B cell (primary cell): ENCODE results near the gene METTL24. TPM values are rescaled to one million over a fixed set of nuclear protein-coding genes. Genes with fewer than 3 reads are reported as not detected.
"Not testable (repeated sequence)": the region's sequence is repeated elsewhere in the genome, so short reads cannot be mapped to it uniquely, and the experiment has no call there.

Experiments used
- ATAC-seq: fragments of 200-7000 bp; cut with Tn5 transposase; one replicate; pipeline ENCODE4 v1.10.0; 2021; ENCODE audit warnings: low read depth, mild to moderate bottlenecking, moderate number of reproducible peaks, moderate library complexity
- CTCF ChIA-PET: fragments of 350-600 bp; sonication (Branson Sonifier 250); formaldehyde crosslinking; loops from one replicate; lab custom pipeline; 2021; ENCODE audit warnings: antibody characterized with exemption, inconsistent platforms; lab: Charles Lee
- POLR2A ChIA-PET: fragments of 350-600 bp; sonication (Branson Sonifier 250); formaldehyde crosslinking; loops from one replicate; lab custom pipeline; 2021; ENCODE audit warnings: antibody characterized with exemption; lab: Charles Lee
- DNase-seq: peaks from one replicate; pipeline ENCODE4 v3.0.0; 2013
- H2AFZ ChIP-seq: 2 replicates; pipeline ENCODE4 v1.6.1; 2012; ENCODE audit warnings: mild to moderate bottlenecking, low read depth, low read length; ENCODE audit not compliant: insufficient read depth, poor library complexity, severe bottlenecking
- H3K27ac ChIP-seq, 2 donors: 1 replicate in 1 of 2; 2 replicates in 1 of 2; pipeline ENCODE4 v1.5.1; 2012 to 2013; ENCODE audit warnings: low read length in 2 of 2, mild to moderate bottlenecking in 2 of 2, moderate library complexity in 1 of 2
- H3K27me3 ChIP-seq, 4 experiments: fragments of 200-600 bp in 1 of 4; sonication (generic) in 1 of 4; replicated peaks in 1 of 4; 1 replicate in 2 of 4; 2 replicates in 2 of 4; pipeline versions ENCODE4 v1.6.1 to v1.7.0; 2013 to 2016; ENCODE audit warnings: low read length in 3 of 4, mild to moderate bottlenecking in 2 of 4, mixed read lengths in 1 of 4, moderate library complexity in 1 of 4; ENCODE audit not compliant: insufficient read depth in 4 of 4, control insufficient read depth in 3 of 4; ENCODE audit errors: control extremely low read depth in 1 of 4
- H3K36me3 ChIP-seq, 2 experiments: replicated peaks in 1 of 2; 1 replicate in 1 of 2; 2 replicates in 1 of 2; pipeline versions ENCODE4 v1.6.1 to v1.7.1; 2013; ENCODE audit warnings: low read length in 1 of 2; ENCODE audit not compliant: insufficient read depth in 2 of 2, control insufficient read depth in 1 of 2; ENCODE audit errors: control extremely low read depth in 1 of 2, extremely low read depth in 1 of 2
- H3K4me1 ChIP-seq, 2 donors: fragments of 200-600 bp in 1 of 2; sonication (generic) in 1 of 2; 1 replicate in 1 of 2; 2 replicates in 1 of 2; pipeline versions ENCODE4 v1.5.1 to v1.6.1; 2013 to 2017; ENCODE audit warnings: low read length in 2 of 2; ENCODE audit not compliant: control insufficient read depth in 2 of 2, insufficient read depth in 2 of 2
- H3K4me2 ChIP-seq: replicated peaks from 2 replicates; pipeline ENCODE3; 2012; ENCODE audit warnings: mild to moderate bottlenecking, low read depth, low read length; ENCODE audit not compliant: poor library complexity, severe bottlenecking
- H3K4me3 ChIP-seq, 5 experiments: fragments of 200-600 bp in 1 of 5; sonication (generic) in 1 of 5; 1 replicate in 3 of 5; 2 replicates in 2 of 5; pipeline versions ENCODE4 v1.5.1 to v1.7.0; 2011 to 2016; ENCODE audit warnings: low read length in 4 of 5, mild to moderate bottlenecking in 4 of 5, low read depth in 2 of 5, control low read depth in 1 of 5, moderate library complexity in 1 of 5; ENCODE audit not compliant: insufficient read depth in 1 of 5; ENCODE audit errors: control extremely low read depth in 1 of 5, extremely low read depth in 1 of 5
- H3K79me2 ChIP-seq: fragments of 200-600 bp; sonication (generic); one replicate; pipeline ENCODE4 v1.6.0; 2016; ENCODE audit warnings: low read length; ENCODE audit not compliant: control insufficient read depth, insufficient read depth
- H3K9ac ChIP-seq: fragments of 200-600 bp; sonication (generic); 2 replicates; pipeline ENCODE4 v1.6.1; 2017; ENCODE audit warnings: mild to moderate bottlenecking, low read length, moderate library complexity
- H3K9me3 ChIP-seq, 3 donors: one replicate each; pipeline versions ENCODE4 v1.6.1 to v1.7.1; 2013; ENCODE audit warnings: low read length in 2 of 3; ENCODE audit not compliant: control insufficient read depth in 2 of 3, insufficient read depth in 1 of 3; ENCODE audit errors: control extremely low read depth in 1 of 3
- H4K20me1 ChIP-seq: 2 replicates; pipeline ENCODE4 v1.6.0; 2012; ENCODE audit warnings: mild to moderate bottlenecking, low read length; ENCODE audit not compliant: insufficient read depth, control insufficient read depth, poor library complexity, severe bottlenecking
- H3K27ac Mint-ChIP-seq: one replicate; pipeline ENCODE4 v1.8.0; 2021; ENCODE audit warnings: mixed read lengths
- H3K27me3 Mint-ChIP-seq: one replicate; pipeline ENCODE4 v1.8.0; 2021; ENCODE audit warnings: mixed read lengths
- H3K4me1 Mint-ChIP-seq: one replicate; pipeline ENCODE4 v1.8.0; 2021; ENCODE audit warnings: mixed read lengths
- H3K4me3 Mint-ChIP-seq: one replicate; pipeline ENCODE4 v1.8.0; 2021; ENCODE audit warnings: mixed read lengths
- H3K9me3 Mint-ChIP-seq: one replicate; pipeline ENCODE4 v1.8.0; 2022; ENCODE audit warnings: mixed read lengths; ENCODE audit not compliant: insufficient read depth
- CTCF ChIP-seq: fragments of 200-600 bp; IDR thresholded peaks from one replicate; pipeline ENCODE4 v1.8.0; 2022; ENCODE audit warnings: antibody characterized with exemption, mild to moderate bottlenecking
- EZH2 ChIP-seq: IDR thresholded peaks from 2 replicates; pipeline ENCODE4 v1.6.1; 2012; ENCODE audit warnings: borderline replicate concordance, low read depth, mild to moderate bottlenecking, moderate library complexity, low read length; ENCODE audit not compliant: insufficient read depth, poor library complexity, severe bottlenecking
- WGBS: methylation state at CpG from one replicate; pipeline ENCODE4 v1.1.5; 2013; ENCODE audit warnings: missing lambda C conversion rate; ENCODE audit not compliant: insufficient coverage; 5-methylcytosine and 5-hydroxymethylcytosine counted together
- intact Hi-C: fragments of 100-400 bp; cut with micrococcal nuclease; formaldehyde crosslinking; loops from one replicate; pipeline ENCODE4 v1.10.0; 2022
- polyA plus RNA-seq: library from polyadenylated mRNA; depleted of rRNA; stranded (reverse); fragments of >200 nt; gene quantifications from 2 replicates; pipeline ENCODE4 v1.2.3, GENCODE V29; 2012
- total RNA-seq, 2 donors: library from RNA; stranded (reverse); fragments of 120-200 nt in 1 of 2; gene quantifications; 1 replicate in 1 of 2; 2 replicates in 1 of 2; pipeline versions ENCODE4 v1.2.3 to v1.2.4, GENCODE V29; 2013 to 2022

The METTL24 gene
- total and polyA plus RNA-seq, 2 donors (not counting 1 experiment from before 2014, with no cell fraction given), result not detected

GRCh38 chr6:110315207-110315868 lies 42.8 kb downstream of the METTL24 start:
- Histone ChIP-seq H3K4me2 (no peak overlapping the region), H3K27ac (no peak overlapping the region), H3K4me3 (no peak overlapping the region), H2AFZ (no peak overlapping the region), H3K79me2 (no peaks in the 10 kb centered on the region), H4K20me1 (no peaks in the 10 kb centered on the region), H3K9me3 (no peaks in the 10 kb centered on the region), H3K27me3 (no peaks in the 10 kb centered on the region), H3K4me1 (no peaks in the 10 kb centered on the region), H3K9ac (no peak overlapping the region), H3K36me3 (no peaks in the 10 kb centered on the region)
- no peaks in the 10 kb centered on the region for H3K9me3 Mint-ChIP-seq
- WGBS, result 95% methylated on average over 4 of the region's 6 CpGs
- TF ChIP-seq EZH2 (no peak), CTCF (no peak)
- H3K27ac Mint-ChIP-seq, result no peak overlapping the region
- no peak overlapping the region for H3K4me3 Mint-ChIP-seq
- intact Hi-C loops, result no loop called here
- no peaks in the 10 kb centered on the region for H3K4me1 Mint-ChIP-seq
- CTCF ChIA-PET, result interaction anchor here (1.1 kb wide), 1 partner anchor 8 kb away, joined by 3 read pairs; no protein-coding TSS in a partner anchor
- POLR2A ChIA-PET, result no interaction called here
- H3K27me3 Mint-ChIP-seq, result peaks cover 11% of the 10 kb centered on the region
- DNase-seq (no peak), ATAC-seq (no peak)

GRCh38 chr6:110310861-110311446 lies 47.2 kb downstream of the METTL24 start:
- Histone ChIP-seq H3K36me3 (no peaks in the 10 kb centered on the region), H3K27me3 (no peaks in the 10 kb centered on the region), H3K9ac (no peak overlapping the region), H3K4me1 (peaks cover 3 to 4% of the 10 kb centered on the region in 2 donors), H3K4me2 (no peak overlapping the region), H3K27ac (no peak overlapping the region), H3K4me3 (no peak overlapping the region), H4K20me1 (no peaks in the 10 kb centered on the region), H2AFZ (no peak overlapping the region), H3K9me3 (no peaks in the 10 kb centered on the region), H3K79me2 (no peaks in the 10 kb centered on the region)
- Mint-ChIP-seq H3K4me1 (peaks cover 6% of the 10 kb centered on the region), H3K4me3 (no peak overlapping the region), H3K9me3 (peaks cover 2% of the 10 kb centered on the region), H3K27ac (no peak overlapping the region), H3K27me3 (peaks cover 3% of the 10 kb centered on the region)
- POLR2A ChIA-PET, result no interaction called here
- ATAC-seq, result no peak
- no peak for TF ChIP-seq CTCF
- no peak for TF ChIP-seq EZH2
- CTCF ChIA-PET, result no interaction called here
- intact Hi-C loops, result no loop called here
- WGBS, result 92% methylated on average over 1 of the region's 3 CpGs
- DNase-seq, result no peak

- H3K4me2 ChIP-seq, H3K9me3 Mint-ChIP-seq, H3K4me1 ChIP-seq, H3K4me3 Mint-ChIP-seq, H3K79me2 ChIP-seq, H4K20me1 ChIP-seq, ATAC-seq, H2AFZ ChIP-seq, H3K4me1 Mint-ChIP-seq, H3K27ac Mint-ChIP-seq, H3K27me3 ChIP-seq, H3K9me3 ChIP-seq, H3K27me3 Mint-ChIP-seq, H3K36me3 ChIP-seq, intact Hi-C loops, DNase-seq, H3K9ac ChIP-seq, H3K4me3 ChIP-seq, H3K27ac ChIP-seq, POLR2A ChIA-PET: not testable (repeated sequence)
- WGBS, result 100% methylated on average over 1 of the region's 4 CpGs
- CTCF ChIA-PET, result interaction anchor here (0.9 kb wide), 1 partner anchor 11 kb away, joined by 3 read pairs; no protein-coding TSS in a partner anchor
Observed at GRCh38 chr6:110309432-110309831, 48.7 kb downstream of the METTL24 start.
